Activated CD4-positive, alpha-beta T cell treated with anti-CD3 and anti-CD28 coated beads for 36 hours (primary cell): Measurements from ENCODE around the gene PER2. TPM values are rescaled to one million over a fixed set of nuclear protein-coding genes. Genes with fewer than 3 reads are reported as not detected.

Source experiments
- ATAC-seq: fragments of 200-7000 bp; cut with Tn5 transposase; one replicate; pipeline ENCODE4 v1.10.0; 2021; ENCODE audit warnings: mild to moderate bottlenecking, moderate library complexity
- CTCF ChIA-PET: fragments of 350-600 bp; sonication (Branson Sonifier 250); formaldehyde crosslinking; loops from one replicate; lab custom pipeline; 2021; ENCODE audit warnings: antibody characterized with exemption; lab: Charles Lee
- POLR2A ChIA-PET: fragments of 350-600 bp; sonication (Branson Sonifier 250); formaldehyde crosslinking; loops from one replicate; lab custom pipeline; 2021; ENCODE audit warnings: antibody characterized with exemption, inconsistent platforms; lab: Charles Lee
- DNase-seq: peaks from one replicate; pipeline ENCODE4 v3.0.0-alpha.2; 2020
- H3K27ac Mint-ChIP-seq: one replicate; pipeline ENCODE4 v1.8.0; 2021; ENCODE audit warnings: mixed read lengths
- H3K27me3 Mint-ChIP-seq: one replicate; pipeline ENCODE4 v1.8.0; 2021; ENCODE audit warnings: mixed read lengths
- H3K36me3 Mint-ChIP-seq: one replicate; pipeline ENCODE4 v1.8.0; 2021; ENCODE audit warnings: low read depth, mixed read lengths
- H3K4me1 Mint-ChIP-seq: one replicate; pipeline ENCODE4 v1.8.0; 2021; ENCODE audit warnings: mixed read lengths
- H3K4me3 Mint-ChIP-seq: one replicate; pipeline ENCODE4 v1.8.0; 2021; ENCODE audit warnings: mild to moderate bottlenecking, moderate library complexity, mixed read lengths
- H3K9me3 Mint-ChIP-seq: one replicate; pipeline ENCODE4 v1.8.0; 2021; ENCODE audit warnings: low read depth, mixed read lengths
- intact Hi-C, 2 experiments: fragments of 100-400 bp; cut with DNase I in 1 of 2; cut with micrococcal nuclease in 1 of 2; formaldehyde crosslinking; loops; one replicate each; pipeline versions ENCODE4 v1.14.2 to v1.15.1; 2022 to 2024; cut with DNase I, micrococcal nuclease
- total RNA-seq, 2 experiments: library from RNA; stranded (reverse); gene quantifications; one replicate each; pipeline ENCODE4 v1.2.3, GENCODE V29; 2021

The PER2 gene
- total RNA-seq, 2 experiments from 2014 or later, result 12.2 to 13.5 TPM

DNA sequence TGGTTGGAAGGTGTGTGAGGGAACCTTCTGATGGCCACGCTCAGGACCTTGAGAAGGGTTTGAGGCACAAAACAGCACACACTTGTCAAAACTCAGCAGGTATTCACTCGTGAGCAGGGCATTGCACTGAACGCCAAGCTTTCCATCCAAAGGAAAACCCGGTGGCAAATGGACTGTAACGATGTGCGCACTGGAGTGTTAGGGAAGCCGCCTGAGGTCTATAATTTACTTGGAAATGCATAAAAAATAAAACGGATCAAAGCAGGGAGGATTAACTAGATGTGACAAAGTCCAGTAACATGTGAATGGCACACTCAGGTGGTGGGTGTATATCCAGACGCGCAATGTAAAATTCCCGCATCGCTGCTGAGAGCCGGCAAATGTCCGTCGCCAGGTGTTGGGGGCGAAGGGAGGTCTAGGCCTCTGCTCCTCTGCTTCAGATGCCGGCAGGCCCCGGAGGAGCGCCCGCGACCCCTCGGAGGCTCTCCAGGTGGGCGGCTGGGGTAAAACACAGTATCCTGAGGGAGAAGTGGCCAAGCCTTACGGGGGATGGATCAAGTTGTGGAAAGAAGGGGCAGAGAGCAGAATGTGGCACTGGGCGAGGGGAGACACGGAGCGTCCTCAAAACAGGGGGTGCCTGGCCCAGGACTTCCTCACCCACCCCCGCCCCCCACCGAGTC is 63.9 kb downstream of the PER2 start:
- DNase-seq, result no peak
- H3K36me3 Mint-ChIP-seq, result no peaks in the 10 kb centered on the region
- no peak for ATAC-seq
- ChIA-PET POLR2A (no interaction called here), CTCF (no interaction called here)
- no peaks in the 10 kb centered on the region for H3K9me3 Mint-ChIP-seq
- no peak overlapping the region for H3K27ac Mint-ChIP-seq
- no peak overlapping the region for H3K4me3 Mint-ChIP-seq
- no peaks in the 10 kb centered on the region for H3K27me3 Mint-ChIP-seq
- H3K4me1 Mint-ChIP-seq, result no peaks in the 10 kb centered on the region
- intact Hi-C loops, result no loop called here

DNA sequence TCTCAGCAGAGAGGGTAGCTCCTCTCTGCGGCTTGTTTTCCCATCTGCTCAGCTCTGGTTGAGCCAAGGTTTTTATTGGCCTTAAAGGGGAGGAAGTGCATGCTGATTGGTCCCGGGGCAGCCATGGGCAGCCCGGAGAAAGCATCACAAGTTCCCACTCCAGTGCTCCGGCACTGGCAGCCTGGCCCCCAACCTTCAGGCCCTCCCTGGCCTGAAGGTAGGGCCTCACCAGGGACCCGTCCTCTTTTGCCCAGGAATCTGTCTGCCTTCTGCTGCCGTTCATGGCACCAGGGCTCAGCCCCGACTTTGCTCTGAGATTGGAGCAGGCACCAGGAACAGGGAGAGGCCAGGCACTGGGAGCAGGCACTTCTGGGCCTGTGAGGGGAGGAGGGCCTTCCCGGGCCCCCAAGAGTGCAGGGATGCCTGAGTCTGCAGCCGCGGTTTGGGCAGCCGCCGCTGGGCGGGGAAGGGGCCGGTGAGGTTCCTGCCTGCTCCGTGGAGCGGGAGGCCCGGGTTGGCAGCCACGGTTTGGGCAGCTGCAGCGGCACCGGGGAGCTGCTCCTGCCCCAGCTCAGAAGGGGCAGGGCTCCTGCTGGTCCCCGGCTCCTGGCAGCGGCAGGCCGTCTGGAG is 67.4 kb downstream of the PER2 start:
- Mint-ChIP-seq H3K4me3 (no peak overlapping the region), H3K4me1 (no peaks in the 10 kb centered on the region), H3K27me3 (no peaks in the 10 kb centered on the region), H3K27ac (no peak overlapping the region), H3K9me3 (no peaks in the 10 kb centered on the region), H3K36me3 (no peaks in the 10 kb centered on the region)
- DNase-seq (no peak), ATAC-seq (peak; percentile 49)
- intact Hi-C loops, result no loop called here
- ChIA-PET POLR2A (no interaction called here), CTCF (interaction anchor here (0.7 to 2.5 kb wide), 4 partner anchors 10 to 64 kb away, joined by 3 to 6 read pairs (median 4); no protein-coding TSS in a partner anchor)

GRCh38 chr2:238220274-238220891 is 68.0 kb downstream of the PER2 start:
- ATAC-seq (peak; percentile 33), DNase-seq (no peak)
- Mint-ChIP-seq H3K4me1 (no peaks in the 10 kb centered on the region), H3K36me3 (no peaks in the 10 kb centered on the region), H3K27me3 (peaks cover 2% of the 10 kb centered on the region), H3K9me3 (no peaks in the 10 kb centered on the region), H3K4me3 (no peak overlapping the region), H3K27ac (no peak overlapping the region)
- POLR2A ChIA-PET, result no interaction called here
- intact Hi-C loops, result no loop called here
- CTCF ChIA-PET, result interaction anchor here (1.3 to 2.5 kb wide), 2 partner anchors 13 to 45 kb away, joined by 3 to 6 read pairs; no protein-coding TSS in a partner anchor

DNA sequence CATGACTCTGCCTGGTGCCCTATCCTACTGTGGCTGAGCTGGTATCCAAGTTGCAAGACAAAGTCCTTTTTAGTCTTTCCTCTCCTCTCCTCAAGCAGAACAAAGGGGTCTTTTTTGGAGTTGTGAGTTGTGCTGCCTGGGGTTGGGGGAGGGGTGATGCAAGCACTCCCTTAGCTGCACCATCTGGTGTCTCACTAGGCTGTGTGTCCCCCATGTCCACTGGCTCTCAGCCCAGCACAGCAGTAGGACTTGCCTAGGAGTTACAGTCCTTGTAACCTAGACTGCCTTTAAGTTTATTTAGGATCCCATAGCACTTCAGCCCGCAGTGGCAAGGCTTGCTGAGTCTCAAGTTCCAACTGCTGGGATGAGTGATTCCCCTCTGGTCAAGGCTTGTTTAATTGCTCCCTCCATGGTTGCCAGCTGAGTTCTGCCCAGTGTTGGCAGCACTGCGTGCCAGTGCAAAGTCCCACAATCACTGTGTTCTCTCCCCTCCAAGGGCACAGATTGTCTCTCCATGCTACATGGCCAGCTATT is 71.7 kb downstream of the PER2 start:
- intact Hi-C loops, result no loop called here
- H3K27me3 Mint-ChIP-seq, result peaks cover 12% of the 10 kb centered on the region
- CTCF ChIA-PET, result interaction anchor here (0.6 kb wide), 1 partner anchor 587 kb away, joined by 4 read pairs; no protein-coding TSS in a partner anchor
- no peaks in the 10 kb centered on the region for H3K4me1 Mint-ChIP-seq
- H3K4me3 Mint-ChIP-seq, result no peak overlapping the region
- H3K9me3 Mint-ChIP-seq, result no peaks in the 10 kb centered on the region
- ATAC-seq (no peak), DNase-seq (no peak)
- no peaks in the 10 kb centered on the region for H3K36me3 Mint-ChIP-seq
- POLR2A ChIA-PET, result no interaction called here
- no peak overlapping the region for H3K27ac Mint-ChIP-seq

DNA sequence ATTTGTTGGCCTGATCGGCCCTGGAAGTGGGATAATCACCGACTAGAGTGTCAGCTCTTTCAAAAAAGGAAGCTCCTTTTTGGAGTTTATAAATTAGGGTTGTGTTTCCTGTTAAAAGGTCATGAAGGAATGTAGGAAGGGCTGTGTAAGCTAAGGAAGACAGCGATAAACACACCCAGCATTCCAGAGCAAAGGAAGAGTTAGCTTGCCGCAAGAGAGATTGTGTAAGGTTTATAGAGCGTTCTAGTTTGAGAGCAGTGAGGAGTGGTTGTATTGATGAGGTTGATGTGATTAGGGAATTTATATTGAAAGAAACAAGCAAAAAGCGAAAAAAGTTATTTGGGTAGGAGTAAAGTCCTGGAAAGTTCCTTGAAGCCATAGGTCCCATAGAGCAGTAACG is 81.4 kb downstream of the PER2 start:
- CTCF ChIA-PET, result interaction anchor here (0.6 to 2.1 kb wide), 2 partner anchors 15 to 20 kb away, joined by 3 to 6 read pairs; no protein-coding TSS in a partner anchor
- peaks cover 2% of the 10 kb centered on the region for H3K27me3 Mint-ChIP-seq
- H3K36me3 Mint-ChIP-seq, result peaks cover 6% of the 10 kb centered on the region

GRCh38 chr2:238203973-238204683 is 84.3 kb downstream of the PER2 start:
- peak; percentile 9 for ATAC-seq

More for the DNA sequence above, 81.4 kb downstream of the PER2 start:
- peaks cover 11% of the 10 kb centered on the region for H3K4me1 Mint-ChIP-seq
- POLR2A ChIA-PET, result no interaction called here
- no peak overlapping the region for H3K4me3 Mint-ChIP-seq
- ATAC-seq, result no peak
- intact Hi-C loops, result no loop called here
- no peak for DNase-seq
- H3K27ac Mint-ChIP-seq, result no peak overlapping the region
- H3K9me3 Mint-ChIP-seq, result no peaks in the 10 kb centered on the region

GRCh38 chr2:238203094-238203972 is 85.1 kb downstream of the PER2 start, which contains the start of gene ILKAP:
Gene ILKAP, minus strand, starts transcription at chr2:238203695. Its CDS starts 142 bp downstream, at chr2:238203553.
- Mint-ChIP-seq H3K27ac (peak within 1 kb of the TSS; percentile 87), H3K36me3 (peaks cover 14% of the 10 kb centered on the region), H3K4me3 (peak within 1 kb of the TSS; percentile 83), H3K9me3 (no peaks in the 10 kb centered on the region), H3K4me1 (peaks cover 46% of the 10 kb centered on the region), H3K27me3 (no peaks in the 10 kb centered on the region)
- intact Hi-C loops, result loop anchor here (1.0 to 5.0 kb wide), 13 partner anchors 27 to 1116 kb away; partner anchors contain the start of genes ASB1 (in 1 of the 2), COPS8 (in 1 of the 2), ERFE (in 1 of the 2) and HES6 (in 1 of the 2)
- peak; percentile 95 for DNase-seq
- ChIA-PET POLR2A (interaction anchor here (0.7 kb wide), 1 partner anchor 320 kb away, joined by 3 read pairs; no protein-coding TSS in a partner anchor), CTCF (interaction anchor here (0.6 to 1.8 kb wide), 4 partner anchors 36 to 621 kb away, joined by 3 to 5 read pairs (median 4); no protein-coding TSS in a partner anchor)
- peak; percentile 98 for ATAC-seq

More at GRCh38 chr2:238203973-238204683, 84.3 kb downstream of the PER2 start:
- intact Hi-C loops, result loop anchor here (1.0 to 5.0 kb wide), 13 partner anchors 27 to 1117 kb away; partner anchors contain the start of genes ASB1 (in 1 of the 2), COPS8 (in 1 of the 2), ERFE (in 1 of the 2) and HES6 (in 1 of the 2)
- peaks cover 14% of the 10 kb centered on the region for H3K36me3 Mint-ChIP-seq
- peak overlapping the region; percentile 70 for H3K4me3 Mint-ChIP-seq
- ChIA-PET POLR2A (no interaction called here), CTCF (interaction anchor here (0.6 to 0.7 kb wide), 2 partner anchors 236 to 622 kb away, joined by 3 read pairs; no protein-coding TSS in a partner anchor)
- no peaks in the 10 kb centered on the region for H3K27me3 Mint-ChIP-seq
- no peaks in the 10 kb centered on the region for H3K9me3 Mint-ChIP-seq
- DNase-seq, result no peak
- H3K27ac Mint-ChIP-seq, result peak overlapping the region; percentile 87
- peaks cover 38% of the 10 kb centered on the region for H3K4me1 Mint-ChIP-seq

GRCh38 chr2:238202326-238203093 is 85.9 kb downstream of the PER2 start:
- no peak for ATAC-seq
- Mint-ChIP-seq H3K36me3 (peaks cover 14% of the 10 kb centered on the region), H3K4me3 (peak overlapping the region; percentile 83), H3K27me3 (no peaks in the 10 kb centered on the region), H3K4me1 (peaks cover 54% of the 10 kb centered on the region), H3K27ac (peak overlapping the region; percentile 84), H3K9me3 (no peaks in the 10 kb centered on the region)
- intact Hi-C loops, result loop anchor here (1.0 to 5.0 kb wide), 13 partner anchors 28 to 1115 kb away; partner anchors contain the start of genes ASB1 (in 1 of the 2), COPS8 (in 1 of the 2), ERFE (in 1 of the 2) and HES6 (in 1 of the 2)
- CTCF ChIA-PET, result interaction anchor here (1.4 to 1.8 kb wide), 3 partner anchors 13 to 61 kb away, joined by 4 to 7 read pairs (median 5); no protein-coding TSS in a partner anchor
- DNase-seq, result peak; percentile 28
- POLR2A ChIA-PET, result interaction anchor here (0.7 kb wide), 1 partner anchor 320 kb away, joined by 3 read pairs; no protein-coding TSS in a partner anchor
